Astrocyte (in vitro differentiated cells and primary cell): ENCODE data around the gene CD2.

Experiments used
- EZH2 ChIP-seq: IDR thresholded peaks from 2 replicates; pipeline ENCODE4 v1.6.1; 2012; ENCODE audit warnings: mild to moderate bottlenecking, low read length, inconsistent platforms; ENCODE audit not compliant: insufficient read depth
- TF ChIP-seq, protein P1 (sequence below): IDR thresholded peaks from 2 replicates; pipeline ENCODE4 v1.5.1; 2011; ENCODE audit warnings: low read depth, mild to moderate bottlenecking, inconsistent platforms, low read length, moderate library complexity; ENCODE audit not compliant: insufficient read depth

DNA sequence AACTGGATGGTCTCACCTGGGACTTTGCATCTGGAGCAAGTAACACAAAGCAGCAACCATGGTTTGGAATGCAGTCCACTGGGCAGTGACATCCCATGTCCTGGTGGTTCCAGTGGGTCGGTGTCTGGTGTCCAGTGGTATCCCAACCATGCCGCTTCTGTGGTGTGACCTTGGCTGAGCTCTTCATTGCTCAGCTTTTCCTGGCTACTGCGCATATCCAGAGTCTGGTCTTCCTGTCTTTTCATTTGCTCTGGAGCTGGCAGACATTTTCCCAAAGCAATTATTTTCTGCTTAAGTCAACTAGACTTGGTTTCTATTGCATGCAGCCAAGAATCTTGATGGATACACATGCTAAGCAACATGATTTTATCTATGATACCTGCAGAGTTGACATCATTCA lies 28.4 kb upstream of the CD2 start:
- TF ChIP-seq, protein P1, sequence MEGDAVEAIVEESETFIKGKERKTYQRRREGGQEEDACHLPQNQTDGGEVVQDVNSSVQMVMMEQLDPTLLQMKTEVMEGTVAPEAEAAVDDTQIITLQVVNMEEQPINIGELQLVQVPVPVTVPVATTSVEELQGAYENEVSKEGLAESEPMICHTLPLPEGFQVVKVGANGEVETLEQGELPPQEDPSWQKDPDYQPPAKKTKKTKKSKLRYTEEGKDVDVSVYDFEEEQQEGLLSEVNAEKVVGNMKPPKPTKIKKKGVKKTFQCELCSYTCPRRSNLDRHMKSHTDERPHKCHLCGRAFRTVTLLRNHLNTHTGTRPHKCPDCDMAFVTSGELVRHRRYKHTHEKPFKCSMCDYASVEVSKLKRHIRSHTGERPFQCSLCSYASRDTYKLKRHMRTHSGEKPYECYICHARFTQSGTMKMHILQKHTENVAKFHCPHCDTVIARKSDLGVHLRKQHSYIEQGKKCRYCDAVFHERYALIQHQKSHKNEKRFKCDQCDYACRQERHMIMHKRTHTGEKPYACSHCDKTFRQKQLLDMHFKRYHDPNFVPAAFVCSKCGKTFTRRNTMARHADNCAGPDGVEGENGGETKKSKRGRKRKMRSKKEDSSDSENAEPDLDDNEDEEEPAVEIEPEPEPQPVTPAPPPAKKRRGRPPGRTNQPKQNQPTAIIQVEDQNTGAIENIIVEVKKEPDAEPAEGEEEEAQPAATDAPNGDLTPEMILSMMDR, result no peak
- no peak for TF ChIP-seq EZH2
